Stimulated activated naive B cell treated with anti-CD40 and anti-IgM and Interleukin-4, amounts not matched to agents 10 μg/mL and 1 μg/mL and 100 μg/mL, for 72 hours (primary cell): ENCODE results near the gene ALOX5AP.

ENCODE experiments used
- ATAC-seq, 2 donors: fragments of 150-1000 bp; cut with Tn5 transposase; replicated peaks; 2 replicates each; pipeline ENCODE4 v1.10.0; 2021; ENCODE audit warnings: moderate library complexity in 1 of 2
- DNase-seq: peaks from one replicate; pipeline ENCODE4 v3.0.0; 2021
- H3K27ac Mint-ChIP-seq: one replicate; pipeline ENCODE4 v1.8.0; 2022; ENCODE audit warnings: mild to moderate bottlenecking, mixed read lengths
- H3K27me3 Mint-ChIP-seq, 2 donors: one replicate each; pipeline ENCODE4 v1.8.0; 2022; ENCODE audit warnings: mixed read lengths in 2 of 2
- H3K36me3 Mint-ChIP-seq, 2 donors: one replicate each; pipeline ENCODE4 v1.8.0; 2022; ENCODE audit warnings: mixed read lengths in 2 of 2, mild to moderate bottlenecking in 1 of 2
- H3K4me1 Mint-ChIP-seq, 2 donors: one replicate each; pipeline ENCODE4 v1.8.0; 2022; ENCODE audit warnings: mixed read lengths in 2 of 2, mild to moderate bottlenecking in 1 of 2
- H3K4me3 Mint-ChIP-seq, 2 donors: one replicate each; pipeline ENCODE4 v1.8.0; 2022; ENCODE audit warnings: mild to moderate bottlenecking in 2 of 2, mixed read lengths in 2 of 2, moderate library complexity in 1 of 2
- H3K9me3 Mint-ChIP-seq, 2 donors: one replicate each; pipeline ENCODE4 v1.8.0; 2022; ENCODE audit warnings: mixed read lengths in 2 of 2, mild to moderate bottlenecking in 1 of 2

ALOX5AP gene

DNA sequence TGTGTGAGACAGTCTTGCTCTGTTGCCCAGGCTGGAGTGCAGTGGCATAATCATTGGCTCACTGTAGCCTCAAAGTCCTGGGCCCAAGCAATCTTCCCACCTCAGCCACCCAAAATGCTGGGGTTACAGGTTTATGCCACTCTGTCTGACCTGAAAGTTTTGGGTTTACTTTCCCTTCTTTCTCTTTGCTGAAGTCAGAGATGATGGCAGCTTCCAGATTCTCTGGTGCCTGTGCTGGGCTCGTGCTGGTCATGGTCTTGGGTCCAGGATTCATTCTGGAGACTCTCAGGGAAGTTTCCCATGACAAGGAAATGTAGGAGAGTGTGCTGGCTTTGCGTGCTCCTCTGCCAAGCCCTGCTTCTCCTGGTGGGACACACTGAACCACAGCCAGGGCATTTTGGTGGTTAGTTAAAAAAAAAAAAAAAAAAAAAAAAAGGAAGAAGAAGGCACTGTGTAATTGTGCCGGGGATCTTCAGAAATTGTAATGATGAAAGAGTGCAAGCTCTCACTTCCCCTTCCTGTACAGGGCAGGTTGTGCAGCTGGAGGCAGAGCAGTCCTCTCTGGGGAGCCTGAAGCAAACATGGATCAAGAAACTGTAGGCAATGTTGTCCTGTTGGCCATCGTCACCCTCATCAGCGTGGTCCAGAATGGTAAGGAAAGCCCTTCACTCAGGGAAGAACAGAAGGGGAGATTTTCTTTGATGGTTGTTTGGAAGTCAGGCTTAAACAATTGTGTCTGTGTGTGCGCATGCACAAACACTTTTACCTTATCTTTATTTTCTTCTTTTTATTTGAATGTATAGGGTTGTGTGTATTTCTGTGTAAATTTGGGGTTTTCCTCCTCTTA, at the start of gene ALOX5AP:
Gene ALOX5AP (plus strand): TSS at position 519 of the 847 bp plus-strand sequence. CDS start 63 bp downstream, at position 582.
- peaks cover 0 to 3% of the 10 kb centered on the region in 2 donors for H3K36me3 Mint-ChIP-seq
- peaks cover 0 to 5% of the 10 kb centered on the region in 2 donors for H3K27me3 Mint-ChIP-seq
- H3K4me3 Mint-ChIP-seq = peak within 1 kb of the TSS; percentile 76 to 91
- peaks cover 52 to 69% of the 10 kb centered on the region in 2 donors for H3K4me1 Mint-ChIP-seq
- ATAC-seq (peak; percentile 90 to 92), DNase-seq (peak; percentile 70)
- H3K27ac Mint-ChIP-seq = peak within 1 kb of the TSS; percentile 96
- H3K9me3 Mint-ChIP-seq = no peaks in the 10 kb centered on the region

DNA sequence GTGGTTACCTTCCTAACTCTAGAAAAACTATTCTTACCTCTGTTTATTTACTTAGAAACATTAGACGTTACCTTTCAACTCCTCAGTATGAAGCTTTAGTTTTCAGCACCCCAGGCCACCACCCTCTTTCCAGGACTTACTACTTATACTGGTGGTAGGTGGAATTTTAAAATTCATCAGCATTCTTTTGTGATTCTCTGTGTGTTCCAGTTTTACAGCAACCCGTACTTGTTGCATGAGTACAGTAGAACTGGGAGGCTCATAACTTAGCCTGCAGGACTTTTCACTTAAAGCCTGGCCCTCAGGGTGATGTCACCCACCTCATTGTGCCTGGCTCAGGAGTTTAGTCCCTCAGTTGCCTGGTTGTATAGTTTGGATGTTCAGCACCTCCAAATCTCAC, 49.4 kb upstream of the ALOX5AP start:
- Mint-ChIP-seq H3K27ac (no peak overlapping the region), H3K4me1 (peaks cover 12 to 13% of the 10 kb centered on the region in 2 donors), H3K36me3 (no peaks in the 10 kb centered on the region), H3K4me3 (no peak overlapping the region), H3K27me3 (no peaks in the 10 kb centered on the region), H3K9me3 (no peaks in the 10 kb centered on the region)
- no peak for DNase-seq
- ATAC-seq = no peak

DNA sequence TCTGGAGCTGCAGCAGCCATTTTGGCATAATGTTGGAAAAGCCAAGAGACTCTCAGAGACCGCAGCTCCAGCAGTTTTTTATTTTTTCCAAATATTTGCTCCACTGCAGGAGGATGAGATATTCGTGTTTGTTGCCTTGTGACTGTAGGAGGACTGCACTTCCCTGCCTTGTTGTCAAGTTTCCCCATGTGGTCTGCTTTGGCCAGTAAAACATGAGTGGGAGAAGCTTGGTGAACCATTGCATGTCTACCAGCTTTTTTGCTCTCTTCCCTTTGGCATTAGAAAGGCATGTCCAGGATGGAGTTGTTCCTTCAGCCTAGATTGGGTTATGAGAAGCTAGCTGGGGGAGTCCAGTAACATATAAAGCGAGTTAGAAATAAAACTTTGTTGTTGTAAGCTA, 47.7 kb upstream of the ALOX5AP start:
- ATAC-seq (no peak), DNase-seq (no peak)
- no peak overlapping the region for H3K4me3 Mint-ChIP-seq
- H3K27ac Mint-ChIP-seq = no peak overlapping the region
- no peaks in the 10 kb centered on the region for H3K36me3 Mint-ChIP-seq
- peaks cover 12 to 13% of the 10 kb centered on the region in 2 donors for H3K4me1 Mint-ChIP-seq
- H3K9me3 Mint-ChIP-seq = no peaks in the 10 kb centered on the region
- no peaks in the 10 kb centered on the region for H3K27me3 Mint-ChIP-seq

DNA sequence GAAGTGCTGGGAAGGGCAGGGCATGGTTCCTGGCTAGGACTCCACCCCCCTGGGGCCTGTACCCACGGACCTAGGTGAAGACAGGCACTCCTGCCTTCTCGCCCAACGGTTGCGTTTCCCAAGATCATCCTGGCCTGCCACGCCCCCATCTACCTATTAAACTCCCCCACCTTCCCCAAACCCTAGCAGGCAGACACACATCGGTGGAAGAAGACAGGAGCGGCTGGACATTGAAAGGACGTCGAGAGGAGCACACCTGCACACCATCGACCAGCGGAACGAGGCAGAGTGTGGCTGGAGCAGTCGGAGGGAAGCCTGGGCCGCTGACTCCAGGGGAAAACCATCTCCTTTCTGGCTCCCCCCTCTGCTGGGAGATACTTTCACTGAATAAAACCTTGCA, 45.6 kb upstream of the ALOX5AP start:
- ATAC-seq = no peak
- H3K9me3 Mint-ChIP-seq = no peaks in the 10 kb centered on the region
- peaks cover 12 to 13% of the 10 kb centered on the region in 2 donors for H3K4me1 Mint-ChIP-seq
- H3K36me3 Mint-ChIP-seq = no peaks in the 10 kb centered on the region
- no peaks in the 10 kb centered on the region for H3K27me3 Mint-ChIP-seq
- no peak for DNase-seq
- no peak overlapping the region for H3K27ac Mint-ChIP-seq
- H3K4me3 Mint-ChIP-seq = no peak overlapping the region

GRCh38 chr13:30690282-30691188, 44.8 kb upstream of the ALOX5AP start:
- H3K36me3 Mint-ChIP-seq = no peaks in the 10 kb centered on the region
- no peaks in the 10 kb centered on the region for H3K9me3 Mint-ChIP-seq
- H3K27ac Mint-ChIP-seq = no peak overlapping the region
- ATAC-seq (peak; percentile 71 to 85), DNase-seq (peak; percentile 17)
- no peaks in the 10 kb centered on the region for H3K27me3 Mint-ChIP-seq
- peak overlapping the region; percentile 33 to 61 for H3K4me3 Mint-ChIP-seq
- peaks cover 12 to 13% of the 10 kb centered on the region in 2 donors for H3K4me1 Mint-ChIP-seq

- Mint-ChIP-seq H3K4me3 (no peak overlapping the region), H3K27ac (no peak overlapping the region), H3K27me3 (peaks cover 0 to under 1% of the 10 kb centered on the region in 2 donors), H3K9me3 (no peaks in the 10 kb centered on the region), H3K4me1 (peaks cover 22 to 24% of the 10 kb centered on the region in 2 donors), H3K36me3 (no peaks in the 10 kb centered on the region)
- DNase-seq (no peak), ATAC-seq (no peak)
These were observed 43.2 kb upstream of the ALOX5AP start for GRCh38 chr13:30692113-30692512.

GRCh38 chr13:30696278-30697176, 38.8 kb upstream of the ALOX5AP start:
- Mint-ChIP-seq H3K27ac (no peak overlapping the region), H3K9me3 (no peaks in the 10 kb centered on the region), H3K36me3 (no peaks in the 10 kb centered on the region), H3K4me1 (peaks cover 18 to 24% of the 10 kb centered on the region in 2 donors), H3K4me3 (peak overlapping the region; percentile 13 to 26), H3K27me3 (peaks cover 5 to 7% of the 10 kb centered on the region in 2 donors)
- peak; percentile 70 to 71 for ATAC-seq
- no peak for DNase-seq

GRCh38 chr13:30697177-30697953, 38.0 kb upstream of the ALOX5AP start:
- H3K27ac Mint-ChIP-seq = no peak overlapping the region
- DNase-seq (no peak), ATAC-seq (no peak)
- no peak overlapping the region for H3K4me3 Mint-ChIP-seq
- no peaks in the 10 kb centered on the region for H3K36me3 Mint-ChIP-seq
- H3K4me1 Mint-ChIP-seq = peaks cover 18 to 24% of the 10 kb centered on the region in 2 donors
- peaks cover 7 to 8% of the 10 kb centered on the region in 2 donors for H3K27me3 Mint-ChIP-seq
- no peaks in the 10 kb centered on the region for H3K9me3 Mint-ChIP-seq

GRCh38 chr13:30697996-30698401, 37.3 kb upstream of the ALOX5AP start:
- H3K4me1 Mint-ChIP-seq = peaks cover 18 to 24% of the 10 kb centered on the region in 2 donors
- no peak overlapping the region for H3K4me3 Mint-ChIP-seq
- DNase-seq = no peak
- H3K27me3 Mint-ChIP-seq = peaks cover 7 to 8% of the 10 kb centered on the region in 2 donors
- no peaks in the 10 kb centered on the region for H3K36me3 Mint-ChIP-seq
- no peaks in the 10 kb centered on the region for H3K9me3 Mint-ChIP-seq
- H3K27ac Mint-ChIP-seq = no peak overlapping the region
- no peak for ATAC-seq

DNA sequence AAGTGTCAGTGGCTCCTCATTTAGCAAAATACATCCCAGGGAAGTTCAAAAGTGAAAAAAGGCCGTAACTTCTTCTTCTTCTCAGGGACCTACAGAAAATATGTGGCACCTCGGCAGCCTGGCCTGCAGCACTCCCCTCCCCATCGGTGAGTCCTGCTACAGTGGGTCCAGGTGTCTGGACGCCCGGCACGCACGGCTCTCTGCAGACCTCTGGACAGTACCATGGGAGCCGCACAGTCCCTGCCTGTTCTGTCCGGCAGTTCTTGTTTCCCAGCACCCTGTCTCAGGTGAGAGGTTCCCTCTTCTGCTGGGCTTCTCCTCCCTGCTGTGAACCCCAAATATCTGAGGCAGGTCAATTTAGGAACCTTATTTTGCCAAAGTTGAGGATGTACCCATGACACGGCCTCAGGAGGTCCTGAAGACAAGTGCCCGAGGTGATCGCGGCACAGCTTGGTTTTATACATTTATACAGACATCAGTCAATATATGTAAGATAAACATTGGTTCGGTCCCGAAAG, 36.8 kb upstream of the ALOX5AP start:
- Mint-ChIP-seq H3K9me3 (no peaks in the 10 kb centered on the region), H3K4me3 (no peak overlapping the region), H3K36me3 (no peaks in the 10 kb centered on the region), H3K4me1 (peaks cover 18 to 24% of the 10 kb centered on the region in 2 donors), H3K27me3 (peaks cover 7 to 8% of the 10 kb centered on the region in 2 donors), H3K27ac (no peak overlapping the region)
- ATAC-seq (no peak), DNase-seq (no peak)

DNA sequence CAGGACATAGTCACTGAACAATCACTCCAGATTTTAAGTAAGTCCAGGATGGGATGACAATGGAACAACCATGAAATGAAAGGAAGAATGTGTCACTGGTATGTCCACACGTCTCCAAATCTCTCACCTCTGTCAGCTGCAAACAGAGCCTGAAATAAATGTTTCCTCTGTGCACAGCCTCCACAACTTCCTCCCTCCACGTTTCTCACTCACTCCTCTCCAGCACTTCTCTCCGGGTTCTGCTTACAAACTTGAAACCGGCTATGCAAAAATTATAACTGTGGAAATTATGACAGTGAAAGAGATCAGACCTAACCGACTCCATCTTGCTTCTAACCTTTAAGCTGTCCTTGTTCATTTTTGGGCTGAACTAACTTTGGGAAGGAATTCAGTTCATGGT, 35.0 kb upstream of the ALOX5AP start:
- Mint-ChIP-seq H3K4me3 (no peak overlapping the region), H3K27ac (no peak overlapping the region), H3K9me3 (no peaks in the 10 kb centered on the region), H3K36me3 (no peaks in the 10 kb centered on the region), H3K27me3 (peaks cover 7 to 8% of the 10 kb centered on the region in 2 donors), H3K4me1 (peaks cover 21 to 24% of the 10 kb centered on the region in 2 donors)
- DNase-seq (no peak), ATAC-seq (peak in 1 of 2 donors; percentile 47)

- Mint-ChIP-seq H3K9me3 (no peaks in the 10 kb centered on the region), H3K4me3 (no peak overlapping the region), H3K4me1 (peaks cover 13 to 14% of the 10 kb centered on the region in 2 donors), H3K27ac (no peak overlapping the region), H3K36me3 (no peaks in the 10 kb centered on the region), H3K27me3 (peaks cover 7 to 8% of the 10 kb centered on the region in 2 donors)
- ATAC-seq (no peak), DNase-seq (no peak)
These were observed 33.3 kb upstream of the ALOX5AP start for GRCh38 chr13:30702006-30702405.

DNA sequence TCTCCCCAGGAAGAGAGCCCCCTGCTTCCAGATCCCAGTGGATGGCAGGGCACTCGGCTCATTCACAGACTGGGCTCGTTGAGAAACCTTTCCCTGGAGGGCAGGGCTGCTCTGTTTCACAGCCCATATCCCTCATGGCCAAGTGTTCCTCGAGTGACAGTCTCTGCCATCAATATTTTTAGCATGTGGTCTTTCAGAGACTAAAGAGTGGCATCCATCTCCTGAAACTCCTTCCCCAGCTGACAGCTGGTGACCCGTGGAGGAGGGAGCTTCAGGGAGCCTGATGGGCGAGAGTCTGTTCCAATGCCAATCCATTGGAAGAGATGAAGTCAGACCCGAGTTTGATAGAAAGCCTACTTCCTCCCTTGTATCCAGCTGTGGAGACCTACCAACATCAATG, 30.7 kb upstream of the ALOX5AP start:
- DNase-seq (no peak), ATAC-seq (no peak)
- H3K4me3 Mint-ChIP-seq = no peak overlapping the region
- H3K4me1 Mint-ChIP-seq = peaks cover 6 to 7% of the 10 kb centered on the region in 2 donors
- H3K9me3 Mint-ChIP-seq = no peaks in the 10 kb centered on the region
- no peak overlapping the region for H3K27ac Mint-ChIP-seq
- no peaks in the 10 kb centered on the region for H3K36me3 Mint-ChIP-seq
- H3K27me3 Mint-ChIP-seq = peaks cover 0 to 3% of the 10 kb centered on the region in 2 donors
